ENCODE results near the gene ORAI2.

The ORAI2 gene

GRCh38 chr7:102433219-102434038 lies at the start of gene ORAI2:
TSS of gene ORAI2 (plus strand) at chr7:102433575. CDS start at chr7:102438957, 5,382 bp downstream.
- peaks cover 39 to 71% of the 10 kb centered on the region in 2 donors for H3K4me1 Mint-ChIP-seq
- H3K27me3 Mint-ChIP-seq: no peaks in the 10 kb centered on the region
- DNase-seq: peak; percentile 73

GRCh38 chr7:102387064-102387463 lies 46.3 kb upstream of the ORAI2 start:
- Mint-ChIP-seq H3K27me3 (no peaks in the 10 kb centered on the region), H3K4me1 (peaks cover 2 to 4% of the 10 kb centered on the region in 2 donors), H3K27ac (peak overlapping the region; percentile 43), H3K36me3 (peaks cover 18 to 36% of the 10 kb centered on the region in 2 donors), H3K4me3 (no peak overlapping the region), H3K9me3 (no peaks in the 10 kb centered on the region)
- DNase-seq (no peak), ATAC-seq (replicated peaks) (no peak)

More at GRCh38 chr7:102433219-102434038, at the start of gene ORAI2:
- peaks cover 0 to 2% of the 10 kb centered on the region in 2 donors for H3K9me3 Mint-ChIP-seq
- H3K36me3 Mint-ChIP-seq: peaks cover 24 to 40% of the 10 kb centered on the region in 2 donors
- ATAC-seq (replicated peaks): peak; percentile 64 to 73
- H3K27ac Mint-ChIP-seq: peak within 1 kb of the TSS; percentile 94
- peak within 1 kb of the TSS; percentile 90 to 94 for H3K4me3 Mint-ChIP-seq

DNA sequence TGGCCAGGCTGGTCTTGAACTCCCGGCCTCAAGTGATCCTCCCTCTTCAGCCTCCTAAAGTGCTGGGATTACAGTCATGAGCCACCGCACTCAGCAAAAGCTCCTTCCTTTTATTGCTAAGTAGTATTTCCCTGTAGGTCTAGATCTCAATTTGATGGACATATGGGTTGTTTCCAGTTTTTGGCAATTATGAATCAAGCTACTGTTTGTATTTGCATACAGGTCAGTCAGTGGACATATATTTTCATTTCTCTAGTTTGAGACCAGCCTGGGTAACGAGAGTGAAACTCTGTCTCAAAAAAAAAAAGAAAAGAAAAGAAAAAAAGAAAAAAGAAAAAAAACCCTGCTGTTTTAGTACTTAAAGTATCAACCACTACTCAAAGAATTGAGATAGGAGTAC lies 43.6 kb upstream of the ORAI2 start:
- peaks cover 1 to 4% of the 10 kb centered on the region in 2 donors for H3K4me1 Mint-ChIP-seq
- no peak for DNase-seq
- peaks cover 16 to 37% of the 10 kb centered on the region in 2 donors for H3K36me3 Mint-ChIP-seq
- H3K27ac Mint-ChIP-seq: peak overlapping the region; percentile 83
- ATAC-seq (replicated peaks): no peak
- H3K27me3 Mint-ChIP-seq: no peaks in the 10 kb centered on the region
- H3K4me3 Mint-ChIP-seq: no peak overlapping the region
- no peaks in the 10 kb centered on the region for H3K9me3 Mint-ChIP-seq

GRCh38 chr7:102390697-102391484 lies 42.5 kb upstream of the ORAI2 start:
- ATAC-seq (replicated peaks) (peak; percentile 84 to 87), DNase-seq (peak; percentile 51)
- Mint-ChIP-seq H3K27me3 (no peaks in the 10 kb centered on the region), H3K36me3 (peaks cover 16 to 34% of the 10 kb centered on the region in 2 donors), H3K4me3 (no peak overlapping the region), H3K27ac (no peak overlapping the region), H3K4me1 (peaks cover 6 to 11% of the 10 kb centered on the region in 2 donors), H3K9me3 (no peaks in the 10 kb centered on the region)

DNA sequence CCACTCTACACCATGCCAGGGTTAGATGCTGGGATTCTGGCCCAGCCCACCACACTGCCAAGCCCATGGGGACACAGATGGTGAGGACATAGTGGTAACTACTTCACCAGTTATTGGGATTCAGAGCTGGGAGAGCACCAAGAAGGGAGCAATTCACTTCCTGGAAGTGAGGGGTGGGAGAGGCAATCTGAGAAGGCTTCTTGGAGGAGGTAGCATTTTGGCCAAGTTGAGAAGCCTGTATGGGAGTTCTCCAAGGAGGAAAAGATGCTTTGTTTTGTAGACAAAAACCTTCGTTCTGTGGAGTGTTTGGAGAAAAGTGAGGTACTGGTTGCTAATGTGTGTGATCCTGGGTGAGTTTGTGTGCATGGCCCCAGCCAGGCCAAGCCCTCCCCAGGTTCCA lies 41.0 kb upstream of the ORAI2 start:
- ATAC-seq (replicated peaks) (no peak), DNase-seq (no peak)
- no peak overlapping the region for H3K4me3 Mint-ChIP-seq
- peak overlapping the region; percentile 14 for H3K27ac Mint-ChIP-seq
- H3K36me3 Mint-ChIP-seq: peaks cover 14 to 30% of the 10 kb centered on the region in 2 donors
- H3K9me3 Mint-ChIP-seq: no peaks in the 10 kb centered on the region
- H3K4me1 Mint-ChIP-seq: peaks cover 11 to 22% of the 10 kb centered on the region in 2 donors
- no peaks in the 10 kb centered on the region for H3K27me3 Mint-ChIP-seq

- Mint-ChIP-seq H3K4me3 (no peak overlapping the region), H3K36me3 (peaks cover 13 to 32% of the 10 kb centered on the region in 2 donors)
Observed at GRCh38 chr7:102393467-102393866, 39.9 kb upstream of the ORAI2 start.

GRCh38 chr7:102395592-102395872 lies 37.8 kb upstream of the ORAI2 start:
- Mint-ChIP-seq H3K27me3 (no peaks in the 10 kb centered on the region), H3K27ac (peak overlapping the region; percentile 97), H3K4me1 (peaks cover 11 to 28% of the 10 kb centered on the region in 2 donors), H3K36me3 (peaks cover 20 to 36% of the 10 kb centered on the region in 2 donors), H3K4me3 (peak overlapping the region; percentile 90 to 91), H3K9me3 (no peaks in the 10 kb centered on the region)
- DNase-seq (no peak), ATAC-seq (replicated peaks) (peak in 1 of 2 donors; percentile 1)

More at GRCh38 chr7:102393467-102393866, 39.9 kb upstream of the ORAI2 start:
- ATAC-seq (replicated peaks) (no peak), DNase-seq (no peak)
- H3K9me3 Mint-ChIP-seq: no peaks in the 10 kb centered on the region
- H3K27ac Mint-ChIP-seq: no peak overlapping the region
- no peaks in the 10 kb centered on the region for H3K27me3 Mint-ChIP-seq
- peaks cover 13 to 28% of the 10 kb centered on the region in 2 donors for H3K4me1 Mint-ChIP-seq

DNA sequence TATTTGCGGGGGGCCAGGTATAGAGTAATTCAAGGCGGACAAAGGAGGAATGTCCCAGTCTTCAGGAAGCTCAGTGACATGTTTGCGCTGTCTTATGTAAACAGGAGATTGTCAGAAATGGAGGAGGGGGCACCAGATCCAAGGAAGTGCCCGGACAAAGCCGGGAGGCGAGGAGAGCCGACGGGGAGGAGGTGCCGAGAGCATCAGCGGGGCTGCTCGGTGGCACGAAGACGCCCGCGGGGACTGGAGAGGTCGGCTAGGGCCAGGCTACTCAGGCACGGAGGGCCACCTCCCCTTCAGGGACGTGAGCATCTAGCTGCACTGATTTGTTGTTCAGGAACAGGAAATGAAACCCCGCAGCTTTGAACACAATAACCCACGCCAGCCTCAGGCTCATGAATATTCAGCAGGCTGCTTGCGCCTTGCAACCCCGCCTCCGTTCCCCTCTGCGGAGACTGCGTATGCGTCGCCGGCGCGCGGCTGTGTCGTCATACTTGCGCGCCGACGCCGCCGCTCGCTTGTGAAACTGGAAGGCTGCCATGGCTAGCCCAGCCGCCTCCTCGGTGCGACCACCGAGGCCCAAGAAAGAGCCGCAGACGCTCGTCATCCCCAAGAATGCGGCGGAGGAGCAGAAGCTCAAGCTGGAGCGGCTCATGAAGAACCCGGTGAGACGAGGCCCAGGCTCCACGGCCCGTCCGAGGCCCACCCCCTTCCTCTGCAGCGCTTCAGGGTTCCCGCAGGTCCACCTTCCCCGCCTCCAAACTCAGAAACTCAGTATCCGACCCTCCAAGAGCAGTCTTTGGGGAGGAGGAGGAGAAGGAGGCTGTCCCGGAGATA lies 37.3 kb upstream of the ORAI2 start, which contains the start of gene PRKRIP1:
PRKRIP1 (plus strand) TSS at position 491 of the 837 bp plus-strand sequence; CDS start at position 540, 49 bp downstream.
- DNase-seq (peak; percentile 88), ATAC-seq (replicated peaks) (peak; percentile 99)
- Mint-ChIP-seq H3K4me3 (peak within 1 kb of the TSS; percentile 90 to 91), H3K27ac (peak within 1 kb of the TSS; percentile 97), H3K36me3 (peaks cover 25 to 40% of the 10 kb centered on the region in 2 donors), H3K9me3 (no peaks in the 10 kb centered on the region), H3K4me1 (peaks cover 11 to 24% of the 10 kb centered on the region in 2 donors), H3K27me3 (no peaks in the 10 kb centered on the region)

GRCh38 chr7:102396710-102397019 lies 36.7 kb upstream of the ORAI2 start:
- no peak for DNase-seq
- H3K27me3 Mint-ChIP-seq: no peaks in the 10 kb centered on the region
- H3K4me3 Mint-ChIP-seq: peak overlapping the region; percentile 90 to 91
- H3K27ac Mint-ChIP-seq: peak overlapping the region; percentile 97
- peaks cover 26 to 41% of the 10 kb centered on the region in 2 donors for H3K36me3 Mint-ChIP-seq
- H3K9me3 Mint-ChIP-seq: no peaks in the 10 kb centered on the region
- peaks cover 11 to 24% of the 10 kb centered on the region in 2 donors for H3K4me1 Mint-ChIP-seq
- ATAC-seq (replicated peaks): no peak

GRCh38 chr7:102398543-102398942 lies 34.8 kb upstream of the ORAI2 start:
- Mint-ChIP-seq H3K27ac (no peak overlapping the region), H3K4me3 (no peak overlapping the region), H3K36me3 (peaks cover 24 to 39% of the 10 kb centered on the region in 2 donors), H3K27me3 (no peaks in the 10 kb centered on the region), H3K4me1 (peaks cover 11 to 24% of the 10 kb centered on the region in 2 donors), H3K9me3 (no peaks in the 10 kb centered on the region)
- DNase-seq: no peak
- ATAC-seq (replicated peaks): no peak

DNA sequence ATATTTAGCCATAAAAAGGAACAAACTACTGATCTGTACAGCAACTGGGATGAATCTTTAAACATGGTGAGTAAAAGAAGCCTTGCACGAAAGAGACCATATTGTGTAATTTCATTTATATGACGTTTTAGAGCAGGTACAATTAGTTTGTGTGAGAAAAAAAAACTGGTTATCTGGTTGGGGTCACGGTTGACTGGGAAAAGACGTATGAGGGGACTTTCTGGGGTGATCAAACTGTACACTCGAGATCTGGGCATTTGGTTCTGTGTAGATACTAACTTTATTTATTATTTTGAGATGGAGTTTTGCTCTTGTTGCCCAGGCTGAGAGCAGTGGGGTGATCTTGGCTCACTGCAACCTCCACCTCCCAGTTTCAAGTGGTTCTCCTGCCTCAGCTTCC lies 33.0 kb upstream of the ORAI2 start:
- Mint-ChIP-seq H3K36me3 (peaks cover 19 to 40% of the 10 kb centered on the region in 2 donors), H3K4me3 (no peak overlapping the region), H3K9me3 (no peaks in the 10 kb centered on the region), H3K4me1 (peaks cover 11 to 28% of the 10 kb centered on the region in 2 donors), H3K27ac (no peak overlapping the region), H3K27me3 (no peaks in the 10 kb centered on the region)
- DNase-seq: no peak
- ATAC-seq (replicated peaks): no peak

DNA sequence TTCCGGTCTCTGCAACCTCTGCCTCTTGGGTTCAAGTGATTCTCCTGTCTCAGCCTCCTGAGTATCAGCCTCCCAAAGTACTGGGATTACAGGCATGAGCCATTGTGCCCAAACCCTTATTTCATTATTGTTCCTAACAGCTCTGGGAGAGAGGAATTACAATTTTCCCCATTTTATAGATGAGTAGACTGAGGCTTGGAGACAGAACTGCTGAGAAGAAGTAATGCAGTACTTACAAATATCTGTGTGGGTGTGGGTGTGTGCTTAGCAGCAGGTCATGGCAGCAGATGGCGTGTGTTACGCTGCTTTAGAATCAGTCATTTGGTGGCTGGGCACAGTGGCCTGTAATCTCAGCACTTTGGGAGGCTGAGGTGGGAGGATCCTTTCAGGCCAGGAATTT lies 29.8 kb upstream of the ORAI2 start:
- ATAC-seq (replicated peaks) (no peak), DNase-seq (no peak)
- peaks cover 35 to 57% of the 10 kb centered on the region in 2 donors for H3K36me3 Mint-ChIP-seq
- peaks cover 11 to 22% of the 10 kb centered on the region in 2 donors for H3K4me1 Mint-ChIP-seq
- H3K9me3 Mint-ChIP-seq: no peaks in the 10 kb centered on the region
- no peaks in the 10 kb centered on the region for H3K27me3 Mint-ChIP-seq
- peak overlapping the region; percentile 51 for H3K27ac Mint-ChIP-seq
- H3K4me3 Mint-ChIP-seq: no peak overlapping the region

DNA sequence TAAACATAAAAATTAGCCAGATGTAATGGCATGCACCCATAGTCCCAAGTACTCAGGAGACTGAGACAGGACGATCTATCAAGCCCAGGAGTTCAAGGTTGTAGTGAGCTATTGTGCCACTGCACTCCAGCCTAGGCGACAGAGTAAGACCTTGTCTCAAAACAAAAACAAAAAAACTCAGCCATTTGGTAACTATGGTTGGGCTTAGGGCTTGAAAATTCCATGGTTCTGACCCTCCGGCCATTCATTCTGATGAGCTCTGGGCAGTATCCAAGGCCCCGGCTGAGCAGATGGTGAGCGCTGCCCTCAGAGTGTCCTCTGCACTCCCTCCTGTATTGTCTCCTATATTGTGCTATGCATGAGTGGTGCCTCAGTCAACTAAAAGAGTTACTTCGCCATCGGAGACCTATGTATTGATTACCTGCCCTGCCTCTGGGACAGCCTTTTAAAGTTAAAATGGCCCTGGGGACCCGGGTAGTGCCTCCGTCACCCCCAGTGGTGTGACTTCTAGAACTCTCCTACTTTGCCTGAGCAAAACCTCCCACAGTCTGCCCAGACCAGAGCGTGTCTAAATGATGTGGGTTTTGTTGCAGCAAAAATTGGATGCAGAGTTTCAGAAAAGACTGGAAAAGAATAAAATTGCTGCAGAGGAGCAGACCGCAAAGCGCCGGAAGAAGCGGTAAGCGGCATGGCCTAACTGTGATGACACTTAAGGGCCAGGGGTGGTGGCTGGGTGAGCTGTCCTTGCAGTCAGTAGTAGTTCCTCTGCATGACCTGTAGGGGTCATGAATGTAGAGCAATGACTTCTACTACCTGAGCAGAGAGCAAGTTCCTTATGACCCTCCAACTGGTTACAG lies 29.1 kb upstream of the ORAI2 start:
- ATAC-seq (replicated peaks) (peak; percentile 90 to 91), DNase-seq (no peak)
- Mint-ChIP-seq H3K4me3 (no peak overlapping the region), H3K27me3 (no peaks in the 10 kb centered on the region), H3K27ac (peak overlapping the region; percentile 51), H3K4me1 (peaks cover 14 to 28% of the 10 kb centered on the region in 2 donors), H3K36me3 (peaks cover 40 to 58% of the 10 kb centered on the region in 2 donors), H3K9me3 (peaks cover 0 to 1% of the 10 kb centered on the region in 2 donors)

Measured in stimulated activated naive B cell treated with anti-CD40 and anti-IgM and Interleukin-4, amounts not matched to agents 10 μg/mL and 1 μg/mL and 100 μg/mL, for 72 hours (primary cell).